Measurements from ENCODE around the gene SPARC. TPM values are rescaled to one million over a fixed set of nuclear protein-coding genes. Genes with fewer than 3 reads are reported as not detected.
A peak's percentile ranks its signal among the peaks of the same experiment; 100 is the strongest.

SPARC gene, protein sequence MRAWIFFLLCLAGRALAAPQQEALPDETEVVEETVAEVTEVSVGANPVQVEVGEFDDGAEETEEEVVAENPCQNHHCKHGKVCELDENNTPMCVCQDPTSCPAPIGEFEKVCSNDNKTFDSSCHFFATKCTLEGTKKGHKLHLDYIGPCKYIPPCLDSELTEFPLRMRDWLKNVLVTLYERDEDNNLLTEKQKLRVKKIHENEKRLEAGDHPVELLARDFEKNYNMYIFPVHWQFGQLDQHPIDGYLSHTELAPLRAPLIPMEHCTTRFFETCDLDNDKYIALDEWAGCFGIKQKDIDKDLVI
- 2,067 and 3,526 TPM in 2 replicates for total RNA-seq

DNA sequence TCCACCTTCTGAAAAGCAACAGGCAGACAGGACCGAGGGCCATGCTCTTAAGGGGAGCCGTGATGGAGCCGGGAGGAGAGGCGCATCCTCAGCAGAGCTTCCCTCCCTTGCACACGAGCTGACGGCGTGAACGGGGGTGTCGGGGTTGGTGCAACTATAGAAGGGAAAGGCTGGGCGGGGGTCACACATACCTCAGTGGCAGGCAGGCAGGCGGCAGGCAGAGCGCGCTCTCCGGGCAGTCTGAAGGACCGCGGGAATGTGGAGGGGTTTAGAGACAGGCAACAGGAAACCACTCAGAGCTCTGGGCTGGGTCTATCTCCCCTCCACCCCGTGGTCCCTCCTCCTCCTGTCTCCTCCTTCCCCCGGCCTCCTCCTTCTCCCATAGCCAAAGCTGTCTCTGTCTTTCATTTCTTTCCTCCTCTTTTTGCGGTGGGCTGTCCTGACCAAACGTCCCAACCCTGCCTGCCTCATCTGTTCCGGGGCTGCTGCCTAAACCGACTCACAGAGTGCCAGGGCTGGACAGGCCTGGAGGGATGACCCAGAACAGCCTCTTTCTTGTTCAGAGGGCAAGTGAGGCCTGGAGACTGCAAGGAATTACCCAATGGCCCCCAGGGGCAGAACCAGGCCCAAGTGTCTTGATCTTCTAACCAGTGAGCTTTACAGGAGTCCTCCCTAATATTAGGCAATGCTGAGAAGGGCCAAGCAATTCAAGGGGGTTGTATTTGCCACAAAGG lies at the start of gene SPARC:
TSS of gene SPARC (minus strand) at position 242 of the 734 bp plus-strand sequence. CDS start 10,727 bp downstream, outside the sequence.

Small RNA genes lying within 50 kb of the gene (small RNA-seq; reads per million reads assigned to genes)
- gene RN7SKP232: 0.43 reads per million, percentile 21 among the genes with 10 or more reads in this experiment

Other genes starting within 250 kb of the SPARC start
- gene SLC36A1, start 239.3 kb downstream of the SPARC start, total RNA-seq: 3.1 and 14.6 TPM in 2 replicates
- gene FAT2, start 95.6 kb downstream of the SPARC start, total RNA-seq: under 0.01 and 0.22 TPM in 2 replicates
- 70.3 and 107 TPM in 2 replicates for gene ATOX1, start 71.7 kb upstream of the SPARC start, total RNA-seq
- gene G3BP1, start 85.0 kb upstream of the SPARC start, total RNA-seq: 59.3 and 147 TPM in 2 replicates
- gene GLRA1, start 237.9 kb upstream of the SPARC start, total RNA-seq: not detected in 2 replicates

Data from placental epithelial cell (primary cell).